Cerebellar nuclear complex (tissue), 1 donor: ENCODE measurements around the gene LMO7.
A peak's percentile ranks its signal among the peaks of the same experiment; 100 is the strongest.
"Not testable (repeated sequence)": the region's sequence is repeated elsewhere in the genome, so short reads cannot be mapped to it uniquely, and the experiment has no call there.

Source experiments
- DNase-seq, 2 experiments: peaks; one replicate each; lab custom pipeline; 2025; lab: John Stamatoyannopoulos, UW

The LMO7 gene

GRCh38 chr13:75647126-75647784 lies 11.1 kb downstream of the LMO7 start:
- no peak for DNase-seq

- DNase-seq: no peak
These were observed 12.3 kb downstream of the LMO7 start for GRCh38 chr13:75648446-75648845.

GRCh38 chr13:75651013-75651412 lies 14.9 kb downstream of the LMO7 start:
- no peak for DNase-seq

- DNase-seq: no peak
These were observed 16.6 kb downstream of the LMO7 start for GRCh38 chr13:75652726-75653125.

- no peak for DNase-seq
These were observed 20.4 kb downstream of the LMO7 start for GRCh38 chr13:75656425-75656989.

GRCh38 chr13:75657111-75657510 lies 21.0 kb downstream of the LMO7 start:
- DNase-seq: no peak

- DNase-seq: no peak
These were observed 24.6 kb downstream of the LMO7 start for GRCh38 chr13:75660694-75661093.

GRCh38 chr13:75661443-75661842 lies 25.3 kb downstream of the LMO7 start:
- no peak for DNase-seq

GRCh38 chr13:75666646-75667351 lies 30.7 kb downstream of the LMO7 start:
- no peak for DNase-seq

- no peak for DNase-seq
These were observed 33.6 kb downstream of the LMO7 start for GRCh38 chr13:75669706-75670105.

GRCh38 chr13:75670496-75670895 lies 34.4 kb downstream of the LMO7 start:
- no peak for DNase-seq

GRCh38 chr13:75675421-75675820 lies 39.3 kb downstream of the LMO7 start:
- DNase-seq: no peak

- DNase-seq: no peak
These were observed 43.3 kb downstream of the LMO7 start for GRCh38 chr13:75679459-75679858.

- not testable (repeated sequence) for DNase-seq
These were observed 44.1 kb downstream of the LMO7 start for GRCh38 chr13:75680251-75680650.

GRCh38 chr13:75682326-75682725 lies 46.2 kb downstream of the LMO7 start:
- no peak for DNase-seq

- no peak for DNase-seq
These were observed 49.1 kb downstream of the LMO7 start for GRCh38 chr13:75685239-75685697.

- no peak for DNase-seq
These were observed 51.1 kb downstream of the LMO7 start for GRCh38 chr13:75687150-75687763.

GRCh38 chr13:75689686-75690085 lies 53.6 kb downstream of the LMO7 start:
- DNase-seq: no peak

- DNase-seq: no peak
These were observed 54.5 kb downstream of the LMO7 start for GRCh38 chr13:75690607-75691006.

- DNase-seq: no peak
These were observed 55.1 kb downstream of the LMO7 start for GRCh38 chr13:75691183-75691582.

GRCh38 chr13:75693227-75693626 lies 57.1 kb downstream of the LMO7 start:
- no peak for DNase-seq

GRCh38 chr13:75694722-75695121 lies 58.6 kb downstream of the LMO7 start:
- no peak for DNase-seq

GRCh38 chr13:75695908-75696307 lies 59.8 kb downstream of the LMO7 start:
- peak in 1 of 2 experiments; percentile 29 for DNase-seq
